K562 (cell line): ENCODE results near the gene CLIC3. TPM values are rescaled to one million over a fixed set of nuclear protein-coding genes. Genes with fewer than 3 reads are reported as not detected.

Experiments used
- ATAC-seq: fragments of 200-7000 bp; cut with Tn5 transposase; 3 replicates; pipeline ENCODE4 v1.9.1; 2020; ENCODE audit warnings: moderate library complexity
- BruUV-seq: library from RNA; stranded (reverse); fragments of 400-500 nt; replicated peaks from 2 replicates; lab custom pipeline; 2021; lab: Mats Ljungman, UMichigan
- CTCF ChIA-PET: fragments of 300-600 bp; formaldehyde crosslinking; extraction: SDS; loops from one replicate; lab custom pipeline; 2021; ENCODE audit warnings: low intra/inter-chr PET ratio; lab: Yijun Ruan, JAX
- POLR2A ChIA-PET: fragments of 300-600, 350-650 bp; sonication (Branson Sonifier 250); formaldehyde crosslinking; extraction: SDS; loops from one replicate; lab custom pipeline; 2021; ENCODE audit warnings: antibody characterized with exemption, inconsistent platforms; lab: Yijun Ruan, JAX
- DNase-seq, 4 experiments: peaks; one replicate each; pipeline versions ENCODE4 v3.0.0 to v3.0.0-alpha.2; 2011 to 2018; ENCODE audit warnings: low spot score in 3 of 4, mixed read lengths in 3 of 4; ENCODE audit errors: extremely low read depth in 1 of 4
- FAIRE-seq: peaks from 2 replicates; lab custom pipeline; 2011; peaks lifted over from hg19 to GRCh38; lab: Jason Lieb, UNC
- H2AFZ ChIP-seq: 2 replicates; pipeline ENCODE4 v1.6.0; 2011; ENCODE audit warnings: low read depth, low read length, control low read depth, inconsistent platforms
- H3K27ac ChIP-seq: fragments of 200-600 bp; 3 replicates; pipeline ENCODE4 v1.8.0; 2011; ENCODE audit warnings: low read depth, mild to moderate bottlenecking, control low read depth, inconsistent platforms, low read length, moderate library complexity, mixed read lengths; ENCODE audit errors: extremely low read depth
- H3K27me3 ChIP-seq, 2 experiments: fragments of 300-600 bp in 1 of 2; 2 replicates in 1 of 2; 3 replicates in 1 of 2; pipeline versions ENCODE4 v1.6.0 to v1.8.0; 2011; ENCODE audit warnings: inconsistent platforms in 2 of 2, low read length in 2 of 2, mild to moderate bottlenecking in 1 of 2, mixed read lengths in 1 of 2, moderate library complexity in 1 of 2; ENCODE audit not compliant: control insufficient read depth in 2 of 2, insufficient read depth in 2 of 2
- H3K36me3 ChIP-seq: fragments of 300-600 bp; 3 replicates; pipeline ENCODE4 v1.8.0; 2011; ENCODE audit warnings: mild to moderate bottlenecking, low read length, inconsistent platforms; ENCODE audit not compliant: control insufficient read depth, insufficient read depth
- H3K4me1 ChIP-seq, 2 experiments: fragments of 200-600 bp in 1 of 2; replicated peaks in 1 of 2; 2 replicates in 1 of 2; 3 replicates in 1 of 2; pipeline versions ENCODE4 v1.5.1 to v1.8.0; 2011; ENCODE audit warnings: inconsistent platforms in 2 of 2, low read length in 2 of 2, mild to moderate bottlenecking in 1 of 2, mixed read lengths in 1 of 2, moderate library complexity in 1 of 2; ENCODE audit not compliant: control insufficient read depth in 2 of 2, insufficient read depth in 2 of 2
- H3K4me2 ChIP-seq: 2 replicates; pipeline ENCODE4 v1.6.1; 2011; ENCODE audit warnings: low read length, control low read depth, inconsistent platforms, mixed read lengths; ENCODE audit not compliant: insufficient read depth
- H3K4me3 ChIP-seq: fragments of 200-600 bp; sonication (generic), shearing (Covaris generic); 2 replicates; pipeline ENCODE4 v1.5.1; 2016; ENCODE audit warnings: control low read depth, inconsistent platforms
- H3K79me2 ChIP-seq: fragments of 200-600 bp; 3 replicates; pipeline ENCODE4 v1.8.0; 2011; ENCODE audit warnings: low read length, inconsistent platforms; ENCODE audit not compliant: control insufficient read depth, insufficient read depth
- H3K9ac ChIP-seq, 2 experiments: 2 replicates each; pipeline versions ENCODE4 v1.6.0 to v1.6.1; 2011; ENCODE audit warnings: low read depth in 2 of 2, low read length in 2 of 2, control low read depth in 1 of 2, inconsistent platforms in 1 of 2, mild to moderate bottlenecking in 1 of 2, mixed read lengths in 1 of 2; ENCODE audit not compliant: insufficient read depth in 1 of 2
- H3K9me1 ChIP-seq: one replicate; pipeline ENCODE4 v1.6.0; 2011; ENCODE audit warnings: inconsistent platforms, mild to moderate bottlenecking, low read length, moderate library complexity; ENCODE audit not compliant: control insufficient read depth, insufficient read depth
- H3K9me3 ChIP-seq: replicated peaks from 2 replicates; pipeline ENCODE4 v1.5.1; 2011; ENCODE audit warnings: low read depth, low read length, inconsistent platforms; ENCODE audit not compliant: control insufficient read depth, insufficient read depth
- H4K20me1 ChIP-seq: replicated peaks from 2 replicates; pipeline ENCODE4 v1.6.1; 2011; ENCODE audit warnings: low read length, inconsistent platforms, mixed read lengths; ENCODE audit not compliant: control insufficient read depth, insufficient read depth
- DPF2 ChIP-seq: fragments of 450-650 bp; IDR thresholded peaks from 2 replicates; pipeline ENCODE4 v1.6.1; 2016
- IRF2 ChIP-seq: sonication (generic); formaldehyde crosslinking; IDR thresholded peaks from 2 replicates; pipeline ENCODE4 v1.8.1; 2022; ENCODE audit warnings: mild to moderate bottlenecking, missing genetic modification reagents
- NR3C1 ChIP-seq: sonication (generic); formaldehyde crosslinking; IDR thresholded peaks from 2 replicates; pipeline ENCODE4 v1.8.1; 2022; ENCODE audit warnings: missing genetic modification reagents
- TBL1XR1 ChIP-seq, 2 experiments: IDR thresholded peaks; 2 replicates each; pipeline ENCODE4 v1.6.1; 2012; ENCODE audit warnings: improper control_type of control experiment in 2 of 2, low read length in 2 of 2, mild to moderate bottlenecking in 1 of 2
- ZKSCAN1 ChIP-seq: fragments of 150-350 bp; IDR thresholded peaks from 2 replicates; pipeline ENCODE4 v1.6.1; 2016; ENCODE audit warnings: low read depth, low read length
- WGBS: fragments of 100-300 bp; shearing (Covaris generic); methylation state at CpG from one replicate; pipeline ENCODE4 v1.1.6; 2016; ENCODE audit warnings: low coverage, mixed read lengths; ENCODE audit not compliant: insufficient coverage; ENCODE audit errors: missing lambda C conversion rate; 5-methylcytosine and 5-hydroxymethylcytosine counted together
- in situ Hi-C: fragments of 300-500 bp; cut with MboI; formaldehyde crosslinking; loops from 4 replicates; pipeline ENCODE4 v1.15.0; 2018; ENCODE audit warnings: inconsistent platforms, mixed read lengths
- intact Hi-C: fragments of 100-400 bp; cut with micrococcal nuclease; formaldehyde crosslinking; loops from 2 replicates; pipeline ENCODE4 v1.14.2; 2022
- polyA plus RNA-seq, 8 experiments: library from polyadenylated mRNA; depleted of rRNA in 4 of 8; stranded (reverse) in 5 of 8; unstranded in 3 of 8; fragments of >200 nt; fragmentation: Nextera tagmentation in 2 of 8; fragmentation: Illumina TruSeq in 1 of 8; extraction: Ambion mirVana in 2 of 8; extraction: Trizol in 1 of 8; gene quantifications; 2 replicates each; pipeline versions ENCODE4 v1.2.1 to v1.2.3, GENCODE V29; 2011 to 2014; ENCODE audit warnings: inconsistent platforms in 1 of 8, missing spikeins in 1 of 8
- total RNA-seq, 7 experiments: library from RNA; depleted of rRNA in 6 of 7; stranded (reverse); fragments of >200 nt in 6 of 7; fragmentation: Illumina TruSeq in 2 of 7; extraction: Trizol in 2 of 7; gene quantifications; 2 replicates each; pipeline versions ENCODE4 v1.2.1 to v1.2.3, GENCODE V29; 2011 to 2021; ENCODE audit warnings: low replicate concordance in 1 of 7
- TF ChIP-seq, protein P1 (sequence below): fragments of 450-650 bp; IDR thresholded peaks from 2 replicates; pipeline ENCODE4 v1.6.1; 2017; ENCODE audit warnings: mild to moderate bottlenecking, moderate library complexity

CLIC3 gene
- total and polyA plus RNA-seq, 9 of the 15 experiments (the other 6 are each of a cell fraction or from before 2014, with no cell fraction given) = 0.27 to 0.29 TPM; not detected in 7

- intact Hi-C loops (loop anchor here (5.0 kb wide), 2 partner anchors 45 to 160 kb away; partner anchors contain the start of gene PAXX), in situ Hi-C loops (loop anchor here (5.0 kb wide), 1 partner anchor 90 kb away; no protein-coding TSS in a partner anchor)
- DNase-seq = no peak
- Histone ChIP-seq H3K36me3 (peaks cover 12% of the 10 kb centered on the region; the same call in 1 of the 3 replicates), H3K9me1 (peaks cover 2% of the 10 kb centered on the region), H3K4me2 (no peak overlapping the region), H3K4me1 (peaks cover 24 to 84% of the 10 kb centered on the region in 2 experiments), H4K20me1 (no peaks in the 10 kb centered on the region), H3K9me3 (no peaks in the 10 kb centered on the region), H3K9ac (peak overlapping the region in 1 of 2 experiments; percentile 86; a peak in 2 of 4 replicates), H2AFZ (no peak overlapping the region), H3K27me3 (no peaks in the 10 kb centered on the region), H3K27ac (no peak overlapping the region), H3K79me2 (peaks cover 22% of the 10 kb centered on the region), H3K4me3 (no peak overlapping the region)
- no peak for FAIRE-seq
- POLR2A ChIA-PET = interaction anchor here (0.8 to 1.9 kb wide), 4 partner anchors 10 to 88 kb away, joined by 3 to 8 read pairs (median 6); no protein-coding TSS in a partner anchor
- ATAC-seq = no peak
- WGBS = 79% methylated on average over 19 of the region's 26 CpGs
- no TSS peak for BruUV-seq
- CTCF ChIA-PET = interaction anchor here (2.0 to 3.4 kb wide), 2 partner anchors 81 to 87 kb away, joined by 17 to 47 read pairs; partner anchors contain the start of gene ABCA2
- TF ChIP-seq IRF2 (CRISPR knock-in tag) (0 out of 2 replicates have a peak, but pooled peaks have one; percentile 41), ZKSCAN1 (peak; percentile 80), DPF2 (no peak), NR3C1 (CRISPR knock-in tag) (no peak), TBL1XR1 (IDR thresholded peaks at IDR 0.05; ENCODE audit: low read length in 2 of 2) (no peak)
- TF ChIP-seq, protein P1, sequence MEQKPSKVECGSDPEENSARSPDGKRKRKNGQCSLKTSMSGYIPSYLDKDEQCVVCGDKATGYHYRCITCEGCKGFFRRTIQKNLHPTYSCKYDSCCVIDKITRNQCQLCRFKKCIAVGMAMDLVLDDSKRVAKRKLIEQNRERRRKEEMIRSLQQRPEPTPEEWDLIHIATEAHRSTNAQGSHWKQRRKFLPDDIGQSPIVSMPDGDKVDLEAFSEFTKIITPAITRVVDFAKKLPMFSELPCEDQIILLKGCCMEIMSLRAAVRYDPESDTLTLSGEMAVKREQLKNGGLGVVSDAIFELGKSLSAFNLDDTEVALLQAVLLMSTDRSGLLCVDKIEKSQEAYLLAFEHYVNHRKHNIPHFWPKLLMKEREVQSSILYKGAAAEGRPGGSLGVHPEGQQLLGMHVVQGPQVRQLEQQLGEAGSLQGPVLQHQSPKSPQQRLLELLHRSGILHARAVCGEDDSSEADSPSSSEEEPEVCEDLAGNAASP = no peak
These were observed 49.1 kb downstream of the CLIC3 start for GRCh38 chr9:136947028-136947891.
